Measurements from ENCODE around the gene GDAP1L1. TPM values are rescaled to one million over a fixed set of nuclear protein-coding genes. Genes with fewer than 3 reads are reported as not detected.
"Not testable (repeated sequence)": the region's sequence is repeated elsewhere in the genome, so short reads cannot be mapped to it uniquely, and the experiment has no call there.

Gene GDAP1L1
- total RNA-seq, 1 experiment from 2014 or later: 0.08 TPM

DNA sequence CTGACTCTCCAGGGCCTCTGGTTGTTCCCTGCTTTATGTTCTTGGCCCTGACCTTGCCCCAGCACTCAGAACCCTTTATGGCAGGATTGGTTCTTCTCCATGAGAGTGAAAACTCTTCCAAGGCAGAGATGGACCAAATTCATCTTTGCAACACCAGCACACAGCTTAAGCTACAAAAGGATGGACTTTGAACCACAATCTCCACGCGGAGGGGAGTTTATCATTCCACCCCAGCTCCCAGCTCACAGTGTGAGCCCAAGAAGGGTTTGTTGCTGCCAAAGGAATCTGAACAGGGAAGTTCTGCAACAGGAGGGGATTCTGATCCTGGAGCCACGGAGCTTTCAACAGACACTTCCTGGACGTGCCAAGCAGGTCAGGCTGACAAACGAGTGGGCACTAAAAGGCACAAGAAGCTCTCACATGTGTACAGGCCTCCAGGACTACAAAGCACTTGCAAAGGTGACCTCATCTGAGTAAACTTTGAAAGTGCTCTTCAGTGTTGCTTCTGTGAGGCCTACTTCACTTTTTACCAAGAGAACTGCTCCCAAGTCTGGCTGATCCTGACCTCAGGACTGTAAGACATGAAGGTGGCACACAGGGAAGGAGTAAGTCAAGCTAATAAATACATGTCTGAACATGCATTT, 55.0 kb downstream of the GDAP1L1 start:
- DNase-seq (ENCODE audit: low spot score): no peak

DNA sequence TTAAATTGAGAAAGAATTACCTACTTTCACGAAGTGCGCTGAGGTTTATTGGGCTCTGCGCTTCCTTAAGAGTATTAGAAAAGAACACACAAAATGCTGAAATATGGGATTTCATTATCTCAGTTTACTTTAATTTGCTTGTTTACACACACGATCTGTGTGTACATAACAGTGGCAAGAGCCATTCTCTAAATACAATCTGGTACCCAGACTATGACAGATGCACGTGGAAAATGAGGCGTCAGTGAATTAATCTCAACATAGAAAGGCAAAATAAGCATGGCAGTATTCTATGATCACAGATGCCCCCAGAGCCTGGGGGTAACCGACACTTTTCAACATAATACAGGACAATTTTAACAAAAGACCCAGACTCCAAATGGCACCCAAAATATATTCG, 55.6 kb downstream of the GDAP1L1 start:
- DNase-seq (ENCODE audit: low spot score): no peak

- DNase-seq (ENCODE audit: low spot score): no peak
These were observed 57.3 kb downstream of the GDAP1L1 start for GRCh38 chr20:44304383-44304782.

GRCh38 chr20:44306927-44307326, 59.8 kb downstream of the GDAP1L1 start:
- no peak for DNase-seq (ENCODE audit: low spot score)

GRCh38 chr20:44309763-44310663, 62.9 kb downstream of the GDAP1L1 start:
- no peak for DNase-seq (ENCODE audit: low spot score)

GRCh38 chr20:44310664-44311639, 63.8 kb downstream of the GDAP1L1 start, which contains the start of gene FITM2:
FITM2 (minus strand) TSS chr20:44311202; CDS start chr20:44311148, 54 bp downstream.
- DNase-seq (ENCODE audit: low spot score): peak; percentile 97

DNA sequence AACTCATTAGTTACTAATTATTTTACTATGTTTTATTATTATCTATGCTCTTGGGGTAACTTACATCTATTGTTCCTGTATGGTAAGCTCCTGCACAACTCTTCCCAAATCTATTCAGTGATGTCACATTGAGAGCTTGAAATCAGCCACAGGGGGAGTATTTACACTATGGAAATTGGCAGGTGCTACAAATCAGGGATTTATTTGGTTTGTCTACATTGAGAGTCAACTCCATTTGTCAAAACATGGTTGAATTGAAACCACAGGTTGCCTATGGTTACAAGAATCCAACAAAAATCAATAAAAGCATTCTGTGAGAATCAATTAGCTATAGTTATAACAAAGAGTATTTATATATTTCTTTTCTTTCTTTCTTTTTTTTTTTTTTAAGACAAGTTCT, 67.8 kb downstream of the GDAP1L1 start:
- no peak for DNase-seq (ENCODE audit: low spot score)

DNA sequence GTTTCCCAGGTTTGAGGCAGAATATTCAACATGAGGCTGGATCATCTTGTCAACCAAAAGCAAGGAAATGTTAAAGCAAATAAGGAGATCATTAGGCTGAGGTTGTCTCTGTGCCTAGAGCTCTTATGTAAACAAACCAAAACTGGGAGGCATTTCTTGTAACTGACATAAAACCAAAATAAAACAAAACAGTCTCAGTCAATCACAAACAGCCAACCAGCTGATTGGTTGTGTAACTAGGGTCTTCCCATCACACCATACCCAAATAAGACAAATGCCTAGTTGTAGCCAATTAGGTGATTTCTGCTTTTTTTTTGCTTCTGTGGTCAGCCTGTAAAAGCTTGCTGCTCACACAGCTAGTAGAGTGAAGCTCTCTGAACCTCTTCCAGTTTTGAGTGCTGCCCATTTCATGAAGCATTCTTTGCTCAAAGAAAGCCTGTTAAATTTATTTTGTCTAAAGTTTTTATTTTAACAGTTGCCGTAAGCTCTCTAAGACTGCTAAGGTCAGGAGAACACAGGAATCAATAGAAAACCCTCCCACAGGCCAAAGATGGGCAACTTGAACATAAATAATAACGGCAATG, 72.8 kb downstream of the GDAP1L1 start:
- peak; percentile 50 for DNase-seq (ENCODE audit: low spot score)

- peak; percentile 15 for DNase-seq (ENCODE audit: low spot score)
These were observed 77.2 kb downstream of the GDAP1L1 start for GRCh38 chr20:44324343-44324742.

DNA sequence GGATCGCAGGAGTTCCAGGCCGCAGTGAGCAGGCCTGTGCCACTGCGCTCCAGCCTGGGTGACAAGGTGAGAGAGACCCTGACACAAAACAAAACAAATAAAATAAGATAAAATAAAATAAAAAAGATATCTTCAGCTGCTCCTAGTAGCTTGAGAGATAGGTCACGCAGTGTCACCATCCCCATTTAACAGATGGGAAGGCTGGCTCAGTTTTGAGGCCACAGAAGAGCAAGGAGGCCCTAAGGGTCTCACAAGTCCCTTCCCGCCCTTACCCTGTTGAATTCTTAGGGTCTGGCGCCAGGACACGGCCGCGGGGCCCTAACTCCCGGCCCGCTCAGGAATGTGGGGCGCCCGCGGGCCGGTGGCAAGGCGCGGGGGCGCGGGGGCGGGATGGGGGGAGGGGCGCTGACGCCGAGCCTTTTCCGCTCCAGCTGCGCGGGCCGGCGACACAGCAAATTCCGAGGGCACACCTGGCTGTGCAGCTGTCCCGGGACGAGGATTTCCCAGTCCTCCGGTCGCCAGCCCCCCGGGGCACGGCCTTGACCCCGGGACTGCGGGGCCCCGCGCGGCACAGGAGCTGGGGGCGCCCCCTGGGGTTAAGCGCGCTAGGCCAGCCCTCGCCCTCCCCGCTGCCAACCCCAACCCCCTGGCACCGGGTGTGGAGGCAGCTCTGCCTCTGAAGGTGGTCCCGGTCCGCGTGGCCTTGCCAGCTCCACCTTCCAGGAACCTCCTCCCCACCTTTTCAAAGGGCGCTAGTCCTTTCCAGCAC, 79.5 kb downstream of the GDAP1L1 start:
- no peak for DNase-seq (ENCODE audit: low spot score)

- not testable (repeated sequence) for DNase-seq (ENCODE audit: low spot score)
These were observed 80.6 kb downstream of the GDAP1L1 start for GRCh38 chr20:44327748-44328147.

- no peak for DNase-seq (ENCODE audit: low spot score)
These were observed 81.3 kb downstream of the GDAP1L1 start for GRCh38 chr20:44328428-44328827.

Other genes starting within 250 kb of the GDAP1L1 start
- gene JPH2, start 60.1 kb upstream of the GDAP1L1 start, total RNA-seq (2014; rRNA removed; shearing (Covaris generic)): 0.15 TPM in 1 of 2 replicates, not detected in the other
- gene OSER1, start 36.5 kb upstream of the GDAP1L1 start, total RNA-seq (2014; rRNA removed; shearing (Covaris generic)): 57.7 and 76.0 TPM in 2 replicates
- gene FITM2, start 63.9 kb downstream of the GDAP1L1 start, total RNA-seq (2014; rRNA removed; shearing (Covaris generic)): 7.6 and 7.9 TPM in 2 replicates
- not detected in 2 replicates for gene R3HDML, start 89.7 kb downstream of the GDAP1L1 start, total RNA-seq (2014; rRNA removed; shearing (Covaris generic))
- gene HNF4A, start 108.4 kb downstream of the GDAP1L1 start, total RNA-seq (2014; rRNA removed; shearing (Covaris generic)): not detected in 2 replicates
- gene TTPAL, start 228.6 kb downstream of the GDAP1L1 start, total RNA-seq (2014; rRNA removed; shearing (Covaris generic)): 8.8 and 11.2 TPM in 2 replicates